NCI-H2081 treated with DMSO at 0.1 percent for 48 hours (cell line): ENCODE results near the gene CYTH1.
"Not testable (repeated sequence)": the region's sequence is repeated elsewhere in the genome, so short reads cannot be mapped to it uniquely, and the experiment has no call there.

Experiments
- DNase-seq: peaks from one replicate; lab custom pipeline; 2025; lab: John Stamatoyannopoulos, UW

Gene CYTH1

GRCh38 chr17:78687944-78688343, 94.1 kb downstream of the CYTH1 start:
- no peak for DNase-seq

GRCh38 chr17:78687125-78687524, 94.9 kb downstream of the CYTH1 start:
- DNase-seq: no peak

DNA sequence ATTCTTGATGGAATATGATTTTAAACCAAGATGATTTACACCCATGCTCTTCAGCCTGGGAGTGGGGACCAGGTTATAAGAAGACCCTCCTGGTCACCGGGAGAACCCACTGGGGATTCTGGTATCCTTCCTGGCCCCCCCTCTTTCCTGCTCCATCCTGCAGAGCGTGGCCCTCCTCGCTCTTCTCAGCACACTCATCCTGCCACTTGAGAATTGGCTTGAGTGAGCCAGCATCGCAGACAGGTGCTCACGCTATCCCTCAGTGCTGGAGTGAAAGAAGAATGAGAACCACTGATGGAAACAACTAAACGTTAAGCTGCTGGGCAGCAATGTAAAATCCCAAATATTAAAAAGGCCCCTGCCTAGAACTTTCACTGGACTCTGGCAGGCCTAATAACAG, 98.0 kb downstream of the CYTH1 start:
- no peak for DNase-seq

GRCh38 chr17:78683408-78683961, 98.6 kb downstream of the CYTH1 start:
- DNase-seq: no peak

DNA sequence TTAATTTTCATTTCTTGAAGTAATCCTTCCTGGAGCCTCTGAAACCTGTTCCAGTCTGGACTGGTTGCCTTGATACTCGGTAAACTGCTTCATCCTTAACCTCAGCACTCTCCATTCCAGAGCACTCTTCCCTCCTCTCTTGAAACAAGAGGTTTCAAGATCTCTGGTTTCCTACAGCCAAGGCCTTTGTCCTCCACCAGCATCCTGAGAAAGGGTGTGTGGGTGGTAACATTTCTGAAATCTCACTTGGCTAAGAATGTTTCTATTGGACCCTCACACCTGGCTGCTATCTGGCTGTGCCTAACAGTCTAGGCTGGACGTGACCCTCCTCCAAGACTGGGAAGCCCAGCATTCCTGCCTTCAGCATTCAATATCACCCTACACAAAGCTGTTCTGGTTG, 99.7 kb downstream of the CYTH1 start:
- DNase-seq: no peak

- no peak for DNase-seq
Observed at GRCh38 chr17:78680436-78680835, 101.6 kb downstream of the CYTH1 start.

DNA sequence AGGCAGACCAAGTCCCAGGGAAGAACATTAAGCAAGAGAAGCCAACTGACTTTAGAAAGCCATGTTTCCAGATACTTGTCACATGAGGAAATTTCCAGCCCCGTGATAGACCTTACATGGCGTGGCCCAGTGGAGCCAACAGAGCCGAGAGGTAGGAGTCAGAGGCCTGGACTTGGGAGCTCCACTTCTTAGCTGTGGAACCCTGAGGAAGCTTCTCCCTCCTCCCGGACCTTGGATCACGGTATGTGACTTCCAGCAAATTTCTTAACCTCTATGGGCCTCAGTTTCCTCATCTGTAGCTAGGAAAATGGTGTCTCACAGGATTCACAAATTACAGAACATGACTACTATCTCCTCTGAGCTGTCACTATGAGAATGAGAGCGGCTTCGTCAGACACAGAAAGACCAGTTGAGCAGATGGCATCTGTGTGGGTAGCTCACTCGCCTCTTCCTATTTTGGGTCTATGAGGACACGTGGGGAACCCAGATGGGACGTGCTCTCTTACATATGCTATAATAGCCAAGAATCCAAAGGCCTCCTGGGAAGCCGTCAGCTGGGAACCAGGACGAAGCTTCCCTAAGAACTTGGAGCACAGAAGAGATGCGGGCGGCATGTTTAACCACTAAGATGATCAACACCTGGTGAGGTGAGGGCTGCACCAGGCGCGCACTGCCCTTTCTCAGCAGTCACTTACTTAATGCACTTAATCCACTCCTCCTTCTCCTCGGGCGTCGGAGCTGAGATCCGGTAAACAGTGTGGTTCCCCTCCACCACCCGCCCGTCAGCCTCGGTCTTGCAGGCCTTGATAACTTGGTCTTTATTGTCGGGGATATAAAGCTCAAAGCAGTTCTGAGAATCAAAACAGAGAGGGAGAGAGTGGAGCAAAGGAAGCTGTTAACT, 102.3 kb downstream of the CYTH1 start:
- DNase-seq: no peak

GRCh38 chr17:78678711-78679110, 103.4 kb downstream of the CYTH1 start:
- DNase-seq: no peak

DNA sequence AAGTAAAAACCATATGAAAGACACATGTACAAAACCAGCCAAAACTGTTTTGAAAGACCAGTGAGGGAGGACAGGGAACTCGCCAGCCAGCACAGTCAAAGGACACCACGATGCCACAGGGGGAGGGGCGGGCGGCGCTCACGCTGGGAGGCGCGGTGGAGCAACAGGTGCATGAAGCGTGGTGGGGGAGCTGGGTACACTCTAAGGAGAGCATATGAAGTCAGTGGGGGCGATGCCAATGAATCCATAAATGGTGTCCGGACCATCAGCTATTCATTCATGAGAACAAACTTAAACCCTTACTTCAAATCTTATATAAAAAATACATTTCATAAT, 103.9 kb downstream of the CYTH1 start:
- DNase-seq: no peak

- DNase-seq: no peak
Observed at GRCh38 chr17:78677303-78678221, 104.5 kb downstream of the CYTH1 start.

DNA sequence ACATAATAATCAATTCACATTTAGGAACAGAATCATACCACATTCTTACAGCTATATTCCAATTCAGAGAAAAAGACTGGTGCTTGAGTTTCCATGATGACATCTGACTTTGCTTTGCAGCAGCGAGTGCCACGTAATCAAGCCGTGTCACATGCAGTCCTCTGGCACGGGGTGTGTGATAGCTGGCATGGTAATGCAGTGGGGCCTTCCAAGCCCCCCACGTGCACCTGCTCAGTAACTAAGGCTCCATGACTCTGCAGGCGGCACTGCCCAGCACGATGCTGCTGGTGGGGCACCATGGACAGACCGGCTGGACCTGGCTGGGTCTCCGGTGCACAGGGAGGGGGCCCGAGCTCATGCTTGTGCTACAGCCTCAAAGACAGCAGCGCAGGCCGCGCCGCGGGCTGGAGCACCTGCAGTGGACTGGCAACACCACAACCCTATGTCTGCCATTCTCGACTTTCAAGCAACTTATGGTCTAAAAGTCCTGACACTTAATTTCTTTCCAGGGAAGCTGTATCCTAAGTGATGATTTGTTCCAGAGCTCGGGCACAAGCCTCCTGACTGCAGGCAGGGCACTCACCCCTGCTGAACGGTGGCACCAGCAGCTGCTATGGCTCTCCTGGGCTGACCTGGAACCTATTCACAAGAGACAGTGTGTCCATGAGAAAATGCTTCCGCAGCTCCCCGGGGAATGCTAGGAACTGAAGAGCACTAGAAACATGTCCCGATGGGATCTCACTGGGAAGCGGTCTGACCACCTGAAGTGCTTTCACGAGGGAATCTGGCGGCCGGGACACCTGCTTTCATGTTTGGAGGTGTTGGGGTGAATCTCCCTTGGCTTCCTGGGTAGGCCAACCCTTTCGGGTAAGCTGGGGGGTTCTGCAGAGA, 105.4 kb downstream of the CYTH1 start:
- no peak for DNase-seq

DNA sequence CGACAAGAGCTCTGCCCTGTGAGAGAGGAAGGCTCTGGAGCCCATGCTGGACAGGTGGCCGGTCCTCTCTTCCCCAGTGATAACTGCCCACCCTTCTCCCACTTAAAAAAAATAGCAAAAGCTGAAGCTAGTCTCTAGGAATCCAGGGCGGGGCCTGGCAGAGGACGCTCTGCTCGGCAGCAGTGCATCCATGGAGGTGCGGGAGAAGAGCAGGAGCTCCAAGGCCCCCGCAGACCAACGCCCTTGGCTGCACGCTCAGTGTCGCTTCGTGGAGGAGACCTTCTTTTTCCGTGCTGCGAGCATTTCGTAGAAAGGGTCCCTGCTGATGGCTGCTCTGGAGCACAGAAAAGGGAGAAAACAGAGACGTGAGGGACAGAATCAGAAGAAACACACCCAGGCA, 106.2 kb downstream of the CYTH1 start:
- no peak for DNase-seq

DNA sequence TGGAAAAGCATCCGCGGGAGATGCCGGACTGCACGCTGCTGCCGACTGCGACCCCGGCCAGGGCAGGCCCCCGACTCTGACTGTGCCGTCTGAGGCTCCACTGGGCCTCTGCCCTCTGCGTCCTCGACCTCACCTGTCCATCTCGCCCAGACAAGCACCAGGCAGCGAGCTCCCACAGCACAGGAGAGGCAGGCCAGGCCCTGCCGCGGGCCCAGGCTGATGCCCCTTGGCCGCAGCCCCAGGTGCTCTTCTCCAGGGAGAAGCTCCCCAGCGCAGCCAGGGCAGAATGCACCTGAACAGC, 106.8 kb downstream of the CYTH1 start:
- DNase-seq: no peak

DNA sequence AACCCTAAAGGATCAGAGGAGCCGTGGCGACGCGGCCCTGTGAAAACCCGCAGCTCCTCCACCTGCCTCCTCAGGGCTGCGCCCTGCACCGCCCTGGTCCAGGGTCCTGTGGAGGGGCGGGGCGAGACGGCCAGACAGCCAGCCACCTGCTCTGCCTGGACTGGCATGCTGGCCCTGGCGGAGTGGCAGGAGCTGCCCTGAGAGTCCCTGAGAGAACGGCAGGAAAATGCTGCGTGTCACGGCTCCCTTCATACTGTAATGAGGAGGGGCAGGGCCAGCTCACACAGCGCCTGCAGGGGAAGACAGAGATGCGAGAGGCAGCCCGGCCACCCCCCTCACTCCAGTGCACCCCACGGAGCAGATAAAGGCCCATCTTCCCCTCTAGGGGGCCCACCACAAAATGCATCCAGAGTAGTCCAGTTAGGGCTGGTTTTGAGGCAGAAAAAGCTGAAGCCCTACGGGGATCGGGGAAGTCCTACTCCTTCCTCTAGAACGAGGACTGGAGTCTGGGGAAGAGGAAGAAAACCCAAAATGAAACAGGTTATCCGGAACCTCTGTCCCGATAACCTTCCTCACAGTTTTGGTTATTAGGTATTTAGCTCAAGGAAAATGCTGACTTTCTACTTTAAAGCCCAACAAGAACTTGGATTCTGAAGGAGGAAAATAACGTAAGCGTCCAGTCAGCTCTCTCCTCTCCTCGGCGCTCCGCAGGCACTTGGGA, 107.3 kb downstream of the CYTH1 start:
- DNase-seq: no peak

DNA sequence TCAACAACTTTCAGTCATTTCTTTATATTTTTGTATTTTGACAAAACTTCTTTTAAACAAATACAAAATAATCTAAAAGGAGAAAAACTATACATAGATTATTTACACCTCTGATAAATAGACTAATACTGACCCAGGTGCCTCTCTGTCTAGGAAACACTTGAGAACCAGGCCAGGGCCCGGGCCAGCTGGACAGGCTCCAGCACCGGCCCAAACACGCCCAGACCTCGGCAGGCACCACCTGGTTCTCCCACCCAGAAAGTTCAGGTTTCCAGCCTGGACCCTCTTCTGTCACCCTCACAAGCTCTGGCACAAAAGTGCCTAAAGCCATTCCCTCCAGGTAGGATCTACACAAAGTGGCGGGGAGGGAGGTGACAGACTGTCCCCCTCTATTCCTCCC, 107.9 kb downstream of the CYTH1 start:
- no peak for DNase-seq

GRCh38 chr17:78673395-78673794, 108.7 kb downstream of the CYTH1 start:
- no peak for DNase-seq

GRCh38 chr17:78672871-78673371, 109.2 kb downstream of the CYTH1 start:
- no peak for DNase-seq

- no peak for DNase-seq
Observed at GRCh38 chr17:78672005-78672404, 110.1 kb downstream of the CYTH1 start.

- not testable (repeated sequence) for DNase-seq
Observed at GRCh38 chr17:78671726-78672001, 110.4 kb downstream of the CYTH1 start.

- no peak for DNase-seq
Observed at GRCh38 chr17:78670850-78671725, 111.0 kb downstream of the CYTH1 start.
